ENCODE results near the gene PER1. TPM values are rescaled to one million over a fixed set of nuclear protein-coding genes. Genes with fewer than 3 reads are reported as not detected.

The PER1 gene, protein sequence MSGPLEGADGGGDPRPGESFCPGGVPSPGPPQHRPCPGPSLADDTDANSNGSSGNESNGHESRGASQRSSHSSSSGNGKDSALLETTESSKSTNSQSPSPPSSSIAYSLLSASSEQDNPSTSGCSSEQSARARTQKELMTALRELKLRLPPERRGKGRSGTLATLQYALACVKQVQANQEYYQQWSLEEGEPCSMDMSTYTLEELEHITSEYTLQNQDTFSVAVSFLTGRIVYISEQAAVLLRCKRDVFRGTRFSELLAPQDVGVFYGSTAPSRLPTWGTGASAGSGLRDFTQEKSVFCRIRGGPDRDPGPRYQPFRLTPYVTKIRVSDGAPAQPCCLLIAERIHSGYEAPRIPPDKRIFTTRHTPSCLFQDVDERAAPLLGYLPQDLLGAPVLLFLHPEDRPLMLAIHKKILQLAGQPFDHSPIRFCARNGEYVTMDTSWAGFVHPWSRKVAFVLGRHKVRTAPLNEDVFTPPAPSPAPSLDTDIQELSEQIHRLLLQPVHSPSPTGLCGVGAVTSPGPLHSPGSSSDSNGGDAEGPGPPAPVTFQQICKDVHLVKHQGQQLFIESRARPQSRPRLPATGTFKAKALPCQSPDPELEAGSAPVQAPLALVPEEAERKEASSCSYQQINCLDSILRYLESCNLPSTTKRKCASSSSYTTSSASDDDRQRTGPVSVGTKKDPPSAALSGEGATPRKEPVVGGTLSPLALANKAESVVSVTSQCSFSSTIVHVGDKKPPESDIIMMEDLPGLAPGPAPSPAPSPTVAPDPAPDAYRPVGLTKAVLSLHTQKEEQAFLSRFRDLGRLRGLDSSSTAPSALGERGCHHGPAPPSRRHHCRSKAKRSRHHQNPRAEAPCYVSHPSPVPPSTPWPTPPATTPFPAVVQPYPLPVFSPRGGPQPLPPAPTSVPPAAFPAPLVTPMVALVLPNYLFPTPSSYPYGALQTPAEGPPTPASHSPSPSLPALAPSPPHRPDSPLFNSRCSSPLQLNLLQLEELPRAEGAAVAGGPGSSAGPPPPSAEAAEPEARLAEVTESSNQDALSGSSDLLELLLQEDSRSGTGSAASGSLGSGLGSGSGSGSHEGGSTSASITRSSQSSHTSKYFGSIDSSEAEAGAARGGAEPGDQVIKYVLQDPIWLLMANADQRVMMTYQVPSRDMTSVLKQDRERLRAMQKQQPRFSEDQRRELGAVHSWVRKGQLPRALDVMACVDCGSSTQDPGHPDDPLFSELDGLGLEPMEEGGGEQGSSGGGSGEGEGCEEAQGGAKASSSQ (N-terminal part only)
- 2.5 and 3.7 TPM in 2 replicates for total RNA-seq

DNA sequence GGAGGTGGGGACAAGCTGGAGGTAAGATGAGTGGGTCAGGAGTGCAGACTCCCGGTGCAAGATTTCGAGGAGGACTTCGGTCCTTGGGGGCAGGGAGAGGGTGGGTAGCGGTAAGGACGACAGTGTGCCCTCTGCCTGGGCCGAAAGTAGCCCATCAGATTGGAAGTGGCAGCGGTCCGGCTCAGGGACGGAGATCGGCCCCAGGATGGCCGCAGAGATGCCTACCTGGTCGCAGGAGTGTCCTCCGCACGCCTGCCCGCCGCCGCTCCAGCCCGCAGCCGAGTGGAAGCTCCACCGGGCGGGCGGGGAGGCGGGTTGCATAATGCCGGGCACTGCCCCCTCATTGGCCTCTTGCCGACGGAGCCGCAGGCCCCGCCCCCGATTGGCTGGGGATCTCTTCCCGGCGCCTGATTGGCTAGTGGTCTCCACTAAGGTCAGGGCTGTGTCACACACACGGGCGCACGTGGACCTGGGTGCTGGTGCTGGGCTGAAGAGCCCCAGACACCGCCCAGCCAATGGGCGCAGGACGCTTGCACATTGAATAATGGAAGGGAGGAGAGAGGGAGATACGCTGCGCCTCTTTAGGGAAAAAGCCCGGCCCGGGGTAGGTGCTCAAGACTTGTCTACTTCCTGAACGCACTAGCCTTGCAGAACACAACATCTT is at the start of gene PER1:
Gene PER1, minus strand, starts transcription at position 293 of the 664 bp plus-strand sequence. CDS start 1,698 bp downstream, outside the sequence.

DNA sequence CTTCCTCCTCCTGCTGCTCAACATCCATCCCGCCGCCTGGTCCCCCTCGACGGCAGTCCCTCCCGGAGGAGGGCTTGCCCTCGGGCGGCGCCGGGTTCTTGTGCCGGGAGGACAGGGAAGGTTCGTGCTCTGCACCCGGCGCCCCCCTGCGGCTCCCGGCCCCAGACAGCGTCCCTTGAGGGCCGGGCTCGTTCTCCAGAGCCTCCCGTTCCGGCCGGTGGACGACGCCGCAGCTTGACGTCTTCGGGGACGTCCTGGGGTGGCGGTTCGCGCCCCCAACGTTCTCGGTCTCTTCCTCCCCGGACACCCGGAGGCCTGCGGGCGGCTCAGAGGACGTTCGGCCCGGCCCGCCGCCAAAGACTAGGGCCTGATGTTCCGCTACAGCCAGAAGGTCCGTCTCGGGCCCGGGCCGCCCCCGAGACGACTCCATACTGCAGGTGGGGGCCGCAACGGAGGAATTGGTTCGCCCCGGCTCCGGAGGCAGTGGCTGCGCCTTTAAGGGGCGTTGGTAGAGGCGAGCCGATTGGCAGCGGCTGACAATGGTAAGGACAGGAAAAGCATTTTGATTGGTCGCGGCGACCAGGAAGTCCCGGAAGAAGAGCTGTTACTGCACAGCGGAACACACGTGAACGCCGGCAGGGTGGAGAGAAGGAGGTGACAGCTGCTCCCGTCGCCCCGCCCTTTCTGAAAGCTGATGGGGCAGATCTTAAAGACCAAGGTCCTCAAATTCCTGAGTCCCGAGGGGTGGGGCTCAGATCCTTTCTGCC is 37.7 kb upstream of the PER1 start, which contains the start of gene BORCS6:
Gene BORCS6, minus strand, starts transcription at position 470 of the 767 bp plus-strand sequence. Its CDS starts 40 bp downstream, at position 430.

DNA sequence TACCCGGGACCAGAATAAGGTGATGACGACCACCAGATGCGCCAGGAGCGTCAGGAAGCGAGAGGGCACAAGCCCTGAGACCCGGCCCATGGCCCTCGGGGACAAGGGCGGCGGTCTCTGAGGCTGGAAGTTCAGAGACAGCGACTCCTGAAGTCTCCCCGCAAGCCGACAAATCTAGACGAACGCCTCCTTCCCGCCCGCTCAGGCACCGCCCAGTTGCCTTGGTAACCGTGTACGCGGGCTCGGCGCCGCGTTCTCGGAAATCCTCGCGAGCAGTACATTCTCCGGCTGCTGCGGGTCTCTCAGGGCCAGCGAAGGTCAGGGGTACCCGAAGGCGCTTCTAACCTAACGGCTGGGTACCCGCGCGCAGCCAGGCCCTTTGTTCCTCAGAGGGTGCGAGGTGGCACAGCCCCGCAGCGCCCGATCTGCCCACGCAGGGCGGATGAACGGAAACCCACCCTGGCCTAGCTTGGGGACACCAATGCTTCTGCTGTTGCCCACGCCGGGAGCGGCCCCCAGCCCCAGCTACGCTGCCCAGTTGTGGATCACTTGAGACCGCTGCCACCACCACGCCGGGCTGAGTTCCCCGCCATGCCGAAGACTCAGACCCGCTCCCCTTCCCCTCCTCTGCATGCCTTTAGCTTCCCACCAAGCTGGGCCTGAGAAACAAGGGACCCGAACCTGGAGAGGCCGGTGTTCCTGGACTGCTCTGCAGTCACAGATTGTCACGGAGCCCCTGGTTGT is 24.2 kb upstream of the PER1 start, which contains the start of gene TMEM107:
Gene TMEM107, minus strand, starts transcription at position 184 of the 744 bp plus-strand sequence. Its CDS starts 94 bp downstream, at position 90.

DNA sequence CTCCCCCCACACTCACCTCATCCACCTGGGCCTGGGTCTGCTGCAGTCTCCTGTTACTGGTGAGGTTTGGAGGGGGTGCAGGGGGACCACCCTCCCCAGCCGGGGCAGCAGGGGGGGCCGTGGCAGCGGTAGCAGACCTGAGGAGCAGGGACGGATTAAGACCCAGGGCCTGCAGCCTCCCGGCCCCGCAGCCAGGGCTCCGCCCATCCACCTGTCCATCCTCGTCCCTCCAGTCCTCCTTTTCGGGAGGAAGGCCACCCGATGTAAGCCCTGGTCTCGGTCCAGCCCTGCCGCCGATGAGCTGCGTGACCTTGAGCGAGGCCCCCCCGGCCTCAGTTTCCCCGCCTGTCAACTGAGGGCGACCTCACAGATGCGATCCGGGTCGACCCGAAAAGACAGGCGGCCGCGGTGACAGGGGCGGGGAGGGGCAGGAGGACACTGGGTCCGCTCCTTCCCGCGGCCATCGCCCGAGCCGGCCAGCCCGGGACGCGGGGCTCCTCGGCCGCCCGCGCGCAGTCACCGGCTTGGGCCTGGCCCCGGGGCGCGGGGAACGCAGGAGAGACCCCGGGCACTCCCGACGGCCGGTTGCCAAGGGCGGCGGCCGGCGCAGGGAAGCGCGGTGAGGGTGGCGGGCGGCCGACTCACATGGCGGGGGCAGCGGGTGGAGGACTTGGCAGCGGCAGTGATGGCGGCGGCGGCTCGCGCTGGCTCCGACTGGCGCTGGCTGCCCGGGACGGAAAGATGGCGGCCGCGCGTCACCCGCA is 10.2 kb upstream of the PER1 start, which contains the start of gene VAMP2:
Gene VAMP2, minus strand, starts transcription at position 716 of the 764 bp plus-strand sequence. Its CDS starts 69 bp downstream, at position 647.

DNA sequence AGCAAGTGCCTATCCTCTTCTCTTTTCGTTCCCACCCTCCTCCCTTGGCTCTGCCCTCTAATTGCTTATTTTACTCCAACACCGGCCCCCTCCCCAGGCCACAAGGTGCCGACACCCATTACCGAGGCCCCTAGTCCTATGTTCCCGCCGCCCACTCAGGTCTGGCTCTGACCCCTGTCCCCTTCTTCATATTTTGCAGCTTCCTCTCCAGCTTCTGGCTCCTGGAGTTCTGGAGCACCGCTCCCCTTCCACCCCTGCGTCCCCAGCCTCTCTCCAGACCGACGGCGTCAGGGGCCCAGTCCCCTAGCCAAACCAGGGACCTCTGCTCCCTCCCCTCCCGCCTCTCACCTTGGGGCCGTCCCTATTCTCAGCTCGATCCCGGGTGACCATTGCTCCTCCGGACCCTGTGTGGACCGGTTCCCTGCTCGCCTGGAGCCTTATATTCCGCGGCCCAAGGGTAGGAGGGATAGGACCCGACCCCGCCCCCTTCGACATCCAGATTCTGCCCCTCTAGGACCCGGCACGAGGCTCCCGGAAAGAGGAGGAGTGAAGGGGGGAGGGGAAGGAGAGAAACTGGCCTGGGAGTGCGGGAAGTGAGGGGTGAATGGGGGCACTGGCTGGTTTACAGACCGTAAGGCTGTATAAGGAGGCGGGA is 28.4 kb downstream of the PER1 start, which contains the start of gene HES7:
Gene HES7, minus strand, starts transcription at position 412 of the 655 bp plus-strand sequence. Its CDS starts 22 bp downstream, at position 390.

DNA sequence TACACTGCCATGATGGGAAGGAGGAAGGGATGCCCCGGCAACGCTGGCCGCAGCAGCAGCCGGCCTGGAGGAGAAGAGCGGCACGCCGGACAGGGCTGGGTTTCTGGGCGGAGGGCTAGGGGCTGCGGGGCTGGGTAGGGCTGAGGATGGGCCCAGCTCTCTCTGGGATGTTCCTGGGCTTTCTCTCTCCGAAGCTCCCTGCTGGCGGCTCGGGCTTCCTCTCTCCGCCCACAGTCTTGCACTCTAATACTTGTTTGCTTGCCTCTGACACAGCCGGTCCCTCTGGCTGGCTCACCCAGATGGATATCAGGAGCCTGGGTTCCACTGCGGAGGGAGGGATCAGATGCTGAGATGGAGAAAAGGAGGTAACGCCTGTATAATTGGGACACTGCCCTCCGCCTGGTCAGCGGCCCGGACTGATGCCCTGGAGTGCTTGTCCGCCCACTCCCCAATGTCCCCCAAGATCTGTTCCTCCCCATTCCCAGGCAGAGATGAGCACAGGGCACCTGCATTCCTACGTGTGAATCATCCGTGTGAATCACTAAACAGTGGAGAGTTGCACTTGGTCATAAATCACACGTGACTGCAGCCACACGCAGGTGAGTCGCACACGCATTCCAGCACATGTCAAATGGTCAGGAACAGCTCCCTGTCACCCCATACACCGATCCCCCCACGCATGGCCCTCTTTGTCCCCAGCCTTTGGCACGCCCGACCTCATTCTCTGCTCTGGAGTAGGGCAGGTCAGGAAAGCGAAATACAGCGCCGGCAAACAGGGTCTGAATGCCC is 34.0 kb downstream of the PER1 start, which contains the start of gene ALOXE3:
Gene ALOXE3, minus strand, starts transcription at position 535 of the 789 bp plus-strand sequence. Its CDS starts 524 bp downstream, at position 11.

Other genes with a start within 250 kb of the PER1 start
- 1.7 and 8.5 TPM in 2 replicates for gene RNF227, start 236.1 kb downstream of the PER1 start, total RNA-seq
- 0.58 and 0.85 TPM in 2 replicates for gene KCNAB3, start 222.5 kb downstream of the PER1 start, total RNA-seq
- gene TRAPPC1, start 220.5 kb downstream of the PER1 start, total RNA-seq = 36.1 and 46.8 TPM in 2 replicates
- gene CNTROB, start 220.2 kb downstream of the PER1 start, total RNA-seq = 18.0 and 27.6 TPM in 2 replicates
- gene GUCY2D, start 149.8 kb downstream of the PER1 start, total RNA-seq = not detected in 2 replicates
- 0.56 TPM in 1 of 2 replicates, not detected in the other for gene ALOX15B, start 113.3 kb downstream of the PER1 start, total RNA-seq
- gene ALOX12B, start 64.7 kb downstream of the PER1 start, total RNA-seq = not detected in 2 replicates
- under 0.01 TPM in 1 of 2 replicates, not detected in the other for gene ALOXE3, start 33.9 kb downstream of the PER1 start, total RNA-seq
- gene HES7, start 28.3 kb downstream of the PER1 start, total RNA-seq = not detected in 2 replicates
- gene VAMP2, start 10.5 kb upstream of the PER1 start, total RNA-seq = 3.3 and 8.2 TPM in 2 replicates
- gene TMEM107, start 24.0 kb upstream of the PER1 start, total RNA-seq = 22.3 and 32.0 TPM in 2 replicates
- gene BORCS6, start 37.8 kb upstream of the PER1 start, total RNA-seq = 6.9 and 7.6 TPM in 2 replicates
- gene AURKB, start 58.2 kb upstream of the PER1 start, total RNA-seq = 4.2 and 45.6 TPM in 2 replicates
- 3.8 and 4.8 TPM in 2 replicates for gene CTC1, start 95.7 kb upstream of the PER1 start, total RNA-seq
- gene PFAS, start 96.9 kb upstream of the PER1 start, total RNA-seq = 9.9 and 51.4 TPM in 2 replicates
- gene RANGRF, start 136.3 kb upstream of the PER1 start, total RNA-seq = 5.4 and 20.1 TPM in 2 replicates
- gene SLC25A35, start 143.0 kb upstream of the PER1 start, total RNA-seq = 0.19 and 0.56 TPM in 2 replicates
- gene ARHGEF15, start 157.8 kb upstream of the PER1 start, total RNA-seq = under 0.01 TPM in 1 of 2 replicates, not detected in the other
- not detected in 2 replicates for gene ODF4, start 187.4 kb upstream of the PER1 start, total RNA-seq
- gene RPL26, start 230.8 kb upstream of the PER1 start, total RNA-seq = 3,937 and 4,229 TPM in 2 replicates
- not detected in 2 replicates for gene RNF222, start 245.4 kb upstream of the PER1 start, total RNA-seq